Caco-2 (cell line): ENCODE data around the gene RFLNA. TPM values are rescaled to one million over a fixed set of nuclear protein-coding genes. Genes with fewer than 3 reads are reported as not detected.

Experiments used
- BruUV-seq: library from RNA; stranded (reverse); fragments of 400-500 nt; replicated peaks from 2 replicates; lab custom pipeline; 2021; lab: Mats Ljungman, UMichigan
- CTCF ChIA-PET: fragments of 300-600 bp; sonication (Branson Sonifier 250); formaldehyde crosslinking; loops from one replicate; lab custom pipeline; 2022; ENCODE audit warnings: antibody characterized with exemption; lab: Charles Lee
- POLR2A ChIA-PET: fragments of 300-600 bp; sonication (Branson Sonifier 250); formaldehyde crosslinking; loops from one replicate; lab custom pipeline; 2022; ENCODE audit warnings: antibody characterized with exemption; lab: Charles Lee
- DNase-seq, 2 experiments: peaks; one replicate each; pipeline versions ENCODE4 v3.0.0 to v3.0.0-alpha.2; 2020 to 2022
- H3K27me3 ChIP-seq: replicated peaks from 2 replicates; pipeline ENCODE4 v1.6.0; 2011; ENCODE audit warnings: low read length; ENCODE audit not compliant: control insufficient read depth, insufficient read depth
- H3K36me3 ChIP-seq: 2 replicates; pipeline ENCODE4 v1.5.1; 2011; ENCODE audit warnings: low read length; ENCODE audit not compliant: control insufficient read depth, insufficient read depth
- H3K4me1 ChIP-seq: fragments of 250-450 bp; sonication (Bioruptor Pico); 2 replicates; pipeline ENCODE4 v1.5.1; 2020; ENCODE audit warnings: mild to moderate bottlenecking
- H3K4me3 ChIP-seq: 2 replicates; pipeline ENCODE4 v1.5.1; 2011; ENCODE audit warnings: low read depth, mild to moderate bottlenecking, control low read depth, low read length
- H3K9me3 ChIP-seq: fragments of 250-450 bp; sonication (Bioruptor Pico); 2 replicates; pipeline ENCODE4 v1.5.1; 2020; ENCODE audit warnings: mild to moderate bottlenecking, moderate library complexity
- H3K27ac Mint-ChIP-seq: one replicate; pipeline ENCODE4 v1.8.0; 2022; ENCODE audit warnings: mixed read lengths; ENCODE audit not compliant: unreplicated experiment
- H3K27me3 Mint-ChIP-seq: one replicate; pipeline ENCODE4 v1.8.0; 2022; ENCODE audit warnings: mixed read lengths; ENCODE audit not compliant: insufficient read depth, unreplicated experiment
- H3K36me3 Mint-ChIP-seq: one replicate; pipeline ENCODE4 v1.8.0; 2022; ENCODE audit warnings: mild to moderate bottlenecking, mixed read lengths; ENCODE audit not compliant: insufficient read depth, unreplicated experiment
- H3K4me1 Mint-ChIP-seq: one replicate; pipeline ENCODE4 v1.8.0; 2022; ENCODE audit warnings: low read depth, mixed read lengths; ENCODE audit not compliant: unreplicated experiment
- H3K4me3 Mint-ChIP-seq: one replicate; pipeline ENCODE4 v1.8.0; 2022; ENCODE audit warnings: mild to moderate bottlenecking, moderate library complexity, mixed read lengths; ENCODE audit not compliant: unreplicated experiment
- H3K9me3 Mint-ChIP-seq: one replicate; pipeline ENCODE4 v1.8.0; 2022; ENCODE audit warnings: mixed read lengths; ENCODE audit not compliant: unreplicated experiment
- intact Hi-C: fragments of 100-400 bp; cut with micrococcal nuclease; formaldehyde crosslinking; loops from one replicate; pipeline ENCODE4 v1.10.0; 2022; ENCODE audit not compliant: unreplicated experiment
- total RNA-seq: library from RNA; stranded (reverse); gene quantifications from 2 replicates; pipeline ENCODE4 v1.2.3, GENCODE V29; 2022
- TF ChIP-seq, protein P1 (sequence below), 2 experiments: fragments of 200-600 bp in 1 of 2; IDR thresholded peaks; 1 replicate in 1 of 2; 2 replicates in 1 of 2; pipeline versions ENCODE4 v1.5.1 to v1.8.0; 2011 to 2022; ENCODE audit warnings: antibody characterized with exemption in 1 of 2, control low read depth in 1 of 2, inconsistent platforms in 1 of 2, low read depth in 1 of 2, low read length in 1 of 2, mild to moderate bottlenecking in 1 of 2, moderate library complexity in 1 of 2; ENCODE audit not compliant: insufficient read depth in 1 of 2, severe bottlenecking in 1 of 2, unreplicated experiment in 1 of 2

Gene RFLNA
- total RNA-seq, 1 experiment from 2014 or later, result 15.4 TPM

DNA sequence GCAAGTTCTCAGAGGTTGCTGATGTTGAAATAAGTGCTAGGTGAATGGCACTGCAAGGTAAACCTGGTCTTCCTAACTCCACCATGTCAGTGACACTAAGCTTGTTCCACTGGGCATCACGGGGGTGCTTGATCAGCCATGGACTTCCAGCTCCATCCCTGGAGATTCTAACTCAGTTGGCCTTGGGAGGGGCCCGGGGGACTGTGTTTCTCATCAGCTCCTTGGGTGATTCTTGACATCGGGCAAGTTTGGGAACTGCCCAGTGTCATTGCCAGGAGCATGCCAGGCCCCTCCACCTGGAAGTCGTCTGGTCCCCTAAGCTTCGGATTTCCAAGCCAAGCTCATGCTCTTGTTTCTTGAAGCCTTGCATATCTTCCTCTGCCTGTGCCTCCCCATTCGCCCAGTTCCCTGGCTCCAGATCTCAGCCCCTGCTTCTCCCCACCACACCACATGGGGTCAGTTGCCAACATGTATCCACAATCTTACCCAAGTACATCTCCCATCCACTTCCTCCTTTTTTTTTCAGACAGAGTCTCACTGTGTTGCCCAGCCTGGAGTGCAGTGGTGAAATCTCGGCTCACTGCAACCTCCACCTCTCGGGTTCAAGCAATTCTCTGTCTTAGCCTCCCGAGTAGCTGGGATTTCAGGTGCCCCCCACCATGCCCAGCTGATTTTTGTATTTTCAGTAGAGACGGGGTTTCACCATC is 30.7 kb upstream of the RFLNA start:
- Mint-ChIP-seq H3K4me3 (no peak overlapping the region), H3K36me3 (peaks cover 6% of the 10 kb centered on the region), H3K9me3 (no peaks in the 10 kb centered on the region), H3K27ac (peak overlapping the region; percentile 81), H3K27me3 (no peaks in the 10 kb centered on the region), H3K4me1 (peaks cover 23% of the 10 kb centered on the region)
- no peak for DNase-seq
- no peaks in the 10 kb centered on the region for H3K27me3 ChIP-seq
- ChIA-PET CTCF (interaction anchor here (0.8 kb wide), 1 partner anchor 32 kb away, joined by 3 read pairs; no protein-coding TSS in a partner anchor), POLR2A (no interaction called here)
- intact Hi-C loops, result no loop called here
- H3K4me3 ChIP-seq, result no peak overlapping the region
- peaks cover 2% of the 10 kb centered on the region; the same call in 1 of the 2 replicates for H3K4me1 ChIP-seq
- TF ChIP-seq, protein P1, sequence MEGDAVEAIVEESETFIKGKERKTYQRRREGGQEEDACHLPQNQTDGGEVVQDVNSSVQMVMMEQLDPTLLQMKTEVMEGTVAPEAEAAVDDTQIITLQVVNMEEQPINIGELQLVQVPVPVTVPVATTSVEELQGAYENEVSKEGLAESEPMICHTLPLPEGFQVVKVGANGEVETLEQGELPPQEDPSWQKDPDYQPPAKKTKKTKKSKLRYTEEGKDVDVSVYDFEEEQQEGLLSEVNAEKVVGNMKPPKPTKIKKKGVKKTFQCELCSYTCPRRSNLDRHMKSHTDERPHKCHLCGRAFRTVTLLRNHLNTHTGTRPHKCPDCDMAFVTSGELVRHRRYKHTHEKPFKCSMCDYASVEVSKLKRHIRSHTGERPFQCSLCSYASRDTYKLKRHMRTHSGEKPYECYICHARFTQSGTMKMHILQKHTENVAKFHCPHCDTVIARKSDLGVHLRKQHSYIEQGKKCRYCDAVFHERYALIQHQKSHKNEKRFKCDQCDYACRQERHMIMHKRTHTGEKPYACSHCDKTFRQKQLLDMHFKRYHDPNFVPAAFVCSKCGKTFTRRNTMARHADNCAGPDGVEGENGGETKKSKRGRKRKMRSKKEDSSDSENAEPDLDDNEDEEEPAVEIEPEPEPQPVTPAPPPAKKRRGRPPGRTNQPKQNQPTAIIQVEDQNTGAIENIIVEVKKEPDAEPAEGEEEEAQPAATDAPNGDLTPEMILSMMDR (IDR thresholded peaks at IDR 0.05; ENCODE audit: insufficient read depth in 1 of 2, low read depth in 1 of 2, low read length in 1 of 2, severe bottlenecking in 1 of 2, unreplicated experiment in 1 of 2), result no peak
- no peaks in the 10 kb centered on the region for H3K36me3 ChIP-seq
- BruUV-seq, result no TSS peak
- no peaks in the 10 kb centered on the region for H3K9me3 ChIP-seq

DNA sequence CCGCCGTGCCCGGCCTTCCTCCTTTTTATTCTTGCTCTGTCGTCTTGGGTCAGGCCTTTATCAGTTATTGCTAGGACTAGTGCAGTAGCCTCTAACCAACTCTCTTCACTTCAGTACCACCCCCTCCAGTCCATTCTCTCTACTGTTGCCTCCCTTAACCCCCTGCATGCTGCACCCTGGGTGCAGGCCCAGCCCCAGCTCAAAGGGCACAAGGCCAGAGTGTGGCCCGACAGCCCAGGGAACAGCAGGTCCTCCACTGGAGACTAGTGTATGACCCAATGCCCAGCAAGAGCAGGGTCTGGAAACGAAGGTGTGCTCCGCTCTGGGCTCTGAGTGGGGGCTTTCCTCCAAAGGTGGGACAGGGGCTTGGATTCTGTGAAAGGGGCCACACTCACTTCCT is 30.0 kb upstream of the RFLNA start:
- Histone ChIP-seq H3K27me3 (no peaks in the 10 kb centered on the region), H3K9me3 (no peaks in the 10 kb centered on the region), H3K4me1 (no peaks in the 10 kb centered on the region), H3K36me3 (no peaks in the 10 kb centered on the region), H3K4me3 (no peak overlapping the region)
- POLR2A ChIA-PET, result no interaction called here
- DNase-seq, result no peak
- CTCF ChIA-PET, result no interaction called here
- Mint-ChIP-seq H3K27ac (peak overlapping the region; percentile 81), H3K36me3 (peaks cover 6% of the 10 kb centered on the region), H3K4me3 (no peak overlapping the region), H3K4me1 (peaks cover 17% of the 10 kb centered on the region), H3K9me3 (no peaks in the 10 kb centered on the region), H3K27me3 (no peaks in the 10 kb centered on the region)
- no TSS peak for BruUV-seq
- TF ChIP-seq, protein P1 (IDR thresholded peaks at IDR 0.05; ENCODE audit: insufficient read depth in 1 of 2, low read depth in 1 of 2, low read length in 1 of 2, severe bottlenecking in 1 of 2, unreplicated experiment in 1 of 2), result no peak
- intact Hi-C loops, result no loop called here

DNA sequence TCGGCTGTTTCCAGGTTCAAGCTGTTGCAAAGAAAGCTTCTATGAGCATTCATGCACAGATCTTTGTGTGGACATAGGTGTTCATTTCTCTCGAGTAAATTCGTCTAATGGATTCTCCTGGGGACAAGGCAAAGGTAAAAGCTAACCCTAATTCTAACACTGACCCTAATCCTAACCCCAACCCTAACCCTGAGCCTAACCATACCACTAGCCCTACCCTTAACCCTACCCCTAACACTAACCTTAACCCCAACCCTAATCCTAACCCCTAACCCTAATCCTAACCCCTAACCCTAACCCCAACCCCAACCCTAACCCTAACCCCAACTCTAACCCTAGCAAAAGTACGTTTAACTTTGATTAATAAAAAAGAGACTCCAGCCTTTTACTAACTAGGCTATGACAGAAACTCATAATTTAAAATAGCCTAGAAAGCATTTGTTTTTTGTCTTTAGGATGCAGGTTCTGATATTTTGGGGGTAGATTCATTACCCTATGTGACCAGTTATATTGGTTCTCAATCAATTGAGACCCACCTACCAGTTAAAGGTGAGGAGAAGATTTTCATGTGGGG is 27.6 kb upstream of the RFLNA start:
- intact Hi-C loops, result no loop called here
- CTCF ChIA-PET, result no interaction called here

More for the DNA sequence above, 27.6 kb upstream of the RFLNA start:
- Mint-ChIP-seq H3K4me1 (peaks cover 23% of the 10 kb centered on the region), H3K36me3 (peaks cover 6% of the 10 kb centered on the region), H3K27me3 (no peaks in the 10 kb centered on the region), H3K9me3 (no peaks in the 10 kb centered on the region), H3K27ac (no peak overlapping the region), H3K4me3 (no peak overlapping the region)
- no TSS peak for BruUV-seq
- DNase-seq, result no peak
- Histone ChIP-seq H3K4me1 (no peaks in the 10 kb centered on the region), H3K4me3 (no peak overlapping the region), H3K27me3 (no peaks in the 10 kb centered on the region), H3K36me3 (no peaks in the 10 kb centered on the region), H3K9me3 (no peaks in the 10 kb centered on the region)
- TF ChIP-seq, protein P1 (IDR thresholded peaks at IDR 0.05; ENCODE audit: insufficient read depth in 1 of 2, low read depth in 1 of 2, low read length in 1 of 2, severe bottlenecking in 1 of 2, unreplicated experiment in 1 of 2), result no peak
- POLR2A ChIA-PET, result interaction anchor here (0.6 kb wide), 1 partner anchor 108 kb away, joined by 7 read pairs; no protein-coding TSS in a partner anchor
